Activated naive CD8-positive, alpha-beta T cell treated with anti-CD3 and anti-CD28 coated beads, Interleukin-2, amount 10 ng/mL, durations not matched to agents 7 days and 5 days (primary cell): ENCODE measurements around the gene POLR2F. TPM values are rescaled to one million over a fixed set of nuclear protein-coding genes. Genes with fewer than 3 reads are reported as not detected.

Source experiments
- ATAC-seq: fragments of 150-1000 bp; cut with Tn5 transposase; one replicate; pipeline ENCODE4 v1.10.0; 2021; ENCODE audit warnings: low read depth, moderate library complexity
- POLR2A ChIA-PET: fragments of 350-600 bp; sonication (Branson Sonifier 250); formaldehyde crosslinking; loops from one replicate; lab custom pipeline; 2021; ENCODE audit warnings: antibody characterized with exemption; lab: Charles Lee
- DNase-seq: peaks from one replicate; pipeline ENCODE4 v3.0.0; 2021
- H3K27ac Mint-ChIP-seq: one replicate; pipeline ENCODE4 v1.8.0; 2022; ENCODE audit warnings: mild to moderate bottlenecking, mixed read lengths
- H3K27me3 Mint-ChIP-seq: one replicate; pipeline ENCODE4 v1.8.0; 2022; ENCODE audit warnings: mild to moderate bottlenecking, moderate library complexity, mixed read lengths
- H3K36me3 Mint-ChIP-seq: one replicate; pipeline ENCODE4 v1.8.0; 2021; ENCODE audit warnings: mild to moderate bottlenecking, mixed read lengths
- H3K4me1 Mint-ChIP-seq: one replicate; pipeline ENCODE4 v1.8.0; 2021; ENCODE audit warnings: mixed read lengths
- H3K4me3 Mint-ChIP-seq: one replicate; pipeline ENCODE4 v1.8.0; 2022; ENCODE audit warnings: mild to moderate bottlenecking, moderate library complexity, mixed read lengths
- H3K9me3 Mint-ChIP-seq: one replicate; pipeline ENCODE4 v1.8.0; 2021; ENCODE audit warnings: mixed read lengths
- microRNA-seq: library from miRNA; unstranded; fragments of <30 nt; microRNA quantifications from one replicate; pipeline ENCODE4 v1.2.0, GENCODE V29; 2022
- total RNA-seq, 2 experiments: library from RNA; stranded (reverse); gene quantifications; one replicate each; pipeline ENCODE4 v1.2.3, GENCODE V29; 2021

POLR2F gene
- total RNA-seq, 2 experiments from 2014 or later: 60.2 to 61.4 TPM

GRCh38 chr22:38017272-38017920 lies 63.9 kb downstream of the POLR2F start:
- Mint-ChIP-seq H3K9me3 (no peaks in the 10 kb centered on the region), H3K4me1 (no peaks in the 10 kb centered on the region), H3K36me3 (no peaks in the 10 kb centered on the region), H3K27me3 (peaks cover 2% of the 10 kb centered on the region), H3K27ac (no peak overlapping the region), H3K4me3 (no peak overlapping the region)
- POLR2A ChIA-PET: no interaction called here
- no peak for ATAC-seq
- no peak for DNase-seq

- no peak overlapping the region for H3K4me3 Mint-ChIP-seq
- no peaks in the 10 kb centered on the region for H3K4me1 Mint-ChIP-seq
- H3K9me3 Mint-ChIP-seq: no peaks in the 10 kb centered on the region
- ATAC-seq (no peak), DNase-seq (no peak)
- no peaks in the 10 kb centered on the region for H3K36me3 Mint-ChIP-seq
- H3K27me3 Mint-ChIP-seq: no peaks in the 10 kb centered on the region
- no peak overlapping the region for H3K27ac Mint-ChIP-seq
- POLR2A ChIA-PET: no interaction called here
These were observed 64.7 kb downstream of the POLR2F start for GRCh38 chr22:38017939-38018885.

Small RNA genes within 50 kb of the gene (microRNA-seq; reads per million reads assigned to microRNA genes)
- gene MIR4534 (not detected), gene MIR6820 (not detected)

Other genes starting within 250 kb of the POLR2F start
- gene GCAT, start 145.8 kb upstream of the POLR2F start, total RNA-seq: 10 to 100 TPM in 1 of 2 experiments, 1 to 10 TPM in 1; 9.8 to 10.1 TPM
- gene GALR3, start 130.3 kb upstream of the POLR2F start, total RNA-seq: not detected
- 10 to 100 TPM; 22.2 to 23.3 TPM for gene ANKRD54, start 109.4 kb upstream of the POLR2F start, total RNA-seq
- gene EIF3L, start 104.3 kb upstream of the POLR2F start, total RNA-seq: 100 to 1,000 TPM; 328 to 368 TPM
- gene MICALL1, start 47.4 kb upstream of the POLR2F start, total RNA-seq: 10 to 100 TPM; 27.9 to 31.3 TPM
- gene C22orf23, start 98 bp upstream of the POLR2F start, total RNA-seq: not detected
- not detected for gene SOX10, start 30.9 kb downstream of the POLR2F start, total RNA-seq
- gene PICK1, start 103.7 kb downstream of the POLR2F start, total RNA-seq: 10 to 100 TPM; 21.4 to 21.8 TPM
- not detected for gene SLC16A8, start 130.5 kb downstream of the POLR2F start, total RNA-seq
- gene BAIAP2L2, start 157.0 kb downstream of the POLR2F start, total RNA-seq: 1 to 10 TPM; 1.6 to 2.0 TPM
- 100 to 1,000 TPM in 1 of 2 experiments, 10 to 100 TPM in 1; 94.6 to 103 TPM for gene PLA2G6, start 228.1 kb downstream of the POLR2F start, total RNA-seq
- 10 to 100 TPM; 10.8 to 12.8 TPM for gene MAFF, start 248.3 kb downstream of the POLR2F start, total RNA-seq